Activated CD8-positive, alpha-beta memory T cell treated with anti-CD3 and anti-CD28 coated beads, Interleukin-2, amount 50 U/mL, for 48 hours (primary cell): ENCODE data around the gene F12.
"Not testable (repeated sequence)": the region's sequence is repeated elsewhere in the genome, so short reads cannot be mapped to it uniquely, and the experiment has no call there.

Experiments
- DNase-seq: peaks from one replicate; pipeline ENCODE4 v3.0.0-alpha.2; 2020

Gene F12

GRCh38 chr5:177367323-177367848, 42.0 kb downstream of the F12 start:
- no peak for DNase-seq

- no peak for DNase-seq
These were observed 42.6 kb downstream of the F12 start for GRCh38 chr5:177366528-177367322.

GRCh38 chr5:177365845-177366527, 43.4 kb downstream of the F12 start:
- no peak for DNase-seq

GRCh38 chr5:177364159-177364962, 45.0 kb downstream of the F12 start:
- no peak for DNase-seq

- DNase-seq: no peak
These were observed 45.8 kb downstream of the F12 start for GRCh38 chr5:177363565-177363964.

GRCh38 chr5:177362610-177363507, 46.5 kb downstream of the F12 start:
- DNase-seq: peak; percentile 83

GRCh38 chr5:177362292-177362609, 47.1 kb downstream of the F12 start:
- DNase-seq: no peak

GRCh38 chr5:177361418-177362291, 47.7 kb downstream of the F12 start:
- DNase-seq: no peak

- not testable (repeated sequence) for DNase-seq
These were observed 48.6 kb downstream of the F12 start for GRCh38 chr5:177360740-177361139.

GRCh38 chr5:177359860-177360259, 49.5 kb downstream of the F12 start:
- DNase-seq: no peak

- DNase-seq: no peak
These were observed 49.9 kb downstream of the F12 start for GRCh38 chr5:177359451-177359851.

- no peak for DNase-seq
These were observed 51.0 kb downstream of the F12 start for GRCh38 chr5:177358370-177358819.

GRCh38 chr5:177357459-177358351, 51.7 kb downstream of the F12 start, which contains the start of gene RGS14:
RGS14 (plus strand) TSS chr5:177357924; CDS start chr5:177358025, 101 bp downstream.
- DNase-seq: peak; percentile 73

- DNase-seq: no peak
These were observed 52.3 kb downstream of the F12 start for GRCh38 chr5:177357146-177357458.

- no peak for DNase-seq
These were observed 52.6 kb downstream of the F12 start for GRCh38 chr5:177356746-177357145.

GRCh38 chr5:177355868-177356168, 53.5 kb downstream of the F12 start:
- DNase-seq: no peak

GRCh38 chr5:177355162-177355867, 54.0 kb downstream of the F12 start:
- no peak for DNase-seq

- DNase-seq: no peak
These were observed 54.7 kb downstream of the F12 start for GRCh38 chr5:177354711-177355110.

- no peak for DNase-seq
These were observed 55.1 kb downstream of the F12 start for GRCh38 chr5:177354256-177354655.

GRCh38 chr5:177353093-177353492, 56.3 kb downstream of the F12 start:
- DNase-seq: no peak
